Nephron (organoid): ENCODE measurements around the gene CCL4.
"Not testable (repeated sequence)": the region's sequence is repeated elsewhere in the genome, so short reads cannot be mapped to it uniquely, and the experiment has no call there.

ENCODE experiments used
- H3K27ac Mint-ChIP-seq, 3 experiments: 2 replicates each; pipeline ENCODE4 v1.8.0; 2020; ENCODE audit warnings: mixed read lengths in 3 of 3, mild to moderate bottlenecking in 2 of 3, moderate library complexity in 1 of 3
- H3K27me3 Mint-ChIP-seq: 2 replicates; pipeline ENCODE4 v1.8.0; 2021; ENCODE audit warnings: low read depth, mild to moderate bottlenecking, moderate library complexity, mixed read lengths
- H3K36me3 Mint-ChIP-seq: 2 replicates; pipeline ENCODE4 v1.8.0; 2020; ENCODE audit warnings: low read depth, mixed read lengths
- H3K4me1 Mint-ChIP-seq: 2 replicates; pipeline ENCODE4 v1.8.0; 2020; ENCODE audit warnings: mixed read lengths
- H3K4me3 Mint-ChIP-seq, 3 experiments: 2 replicates each; pipeline ENCODE4 v1.8.0; 2020; ENCODE audit warnings: mild to moderate bottlenecking in 3 of 3, mixed read lengths in 3 of 3, moderate library complexity in 2 of 3
- H3K9me3 Mint-ChIP-seq: 2 replicates; pipeline ENCODE4 v1.8.0; 2020; ENCODE audit warnings: mixed read lengths
- CTCF ChIP-seq, 3 experiments: fragments of 200-600 bp; sonication (generic); IDR thresholded peaks; one replicate each; pipeline ENCODE4 v1.5.0; 2021; ENCODE audit warnings: antibody characterized with exemption in 3 of 3; ENCODE audit not compliant: unreplicated experiment in 3 of 3

The CCL4 gene

GRCh38 chr17:36086791-36087190 is 16.8 kb upstream of the CCL4 start:
- Mint-ChIP-seq H3K9me3 (no peaks in the 10 kb centered on the region), H3K36me3 (no peaks in the 10 kb centered on the region), H3K4me1 (no peaks in the 10 kb centered on the region), H3K4me3 (no peak overlapping the region), H3K27me3 (peaks cover 9% of the 10 kb centered on the region), H3K27ac (no peak overlapping the region)
- no peak for TF ChIP-seq CTCF (IDR thresholded peaks at IDR 0.05; ENCODE audit: unreplicated experiment in 3 of 3)

GRCh38 chr17:36087471-36087870 is 16.2 kb upstream of the CCL4 start:
- peaks cover 13% of the 10 kb centered on the region for H3K27me3 Mint-ChIP-seq
- H3K4me1 Mint-ChIP-seq, H3K9me3 Mint-ChIP-seq, H3K36me3 Mint-ChIP-seq, H3K4me3 Mint-ChIP-seq, H3K27ac Mint-ChIP-seq: not testable (repeated sequence)

- H3K4me3 Mint-ChIP-seq, H3K36me3 Mint-ChIP-seq, H3K27ac Mint-ChIP-seq, H3K9me3 Mint-ChIP-seq, H3K4me1 Mint-ChIP-seq: not testable (repeated sequence)
- peaks cover 15% of the 10 kb centered on the region for H3K27me3 Mint-ChIP-seq
These were observed 15.6 kb upstream of the CCL4 start for GRCh38 chr17:36087897-36088572.

GRCh38 chr17:36088670-36089338 is 14.8 kb upstream of the CCL4 start:
- Mint-ChIP-seq H3K27ac (no peak overlapping the region), H3K4me1 (no peaks in the 10 kb centered on the region), H3K9me3 (no peaks in the 10 kb centered on the region), H3K4me3 (no peak overlapping the region), H3K27me3 (peaks cover 15% of the 10 kb centered on the region), H3K36me3 (no peaks in the 10 kb centered on the region)
- TF ChIP-seq CTCF (IDR thresholded peaks at IDR 0.05; ENCODE audit: unreplicated experiment in 3 of 3): no peak

GRCh38 chr17:36089339-36089865 is 14.2 kb upstream of the CCL4 start:
- peaks cover 15% of the 10 kb centered on the region for H3K27me3 Mint-ChIP-seq
- no peaks in the 10 kb centered on the region for H3K36me3 Mint-ChIP-seq
- no peak overlapping the region for H3K4me3 Mint-ChIP-seq
- TF ChIP-seq CTCF (IDR thresholded peaks at IDR 0.05; ENCODE audit: unreplicated experiment in 3 of 3): no peak
- no peaks in the 10 kb centered on the region for H3K4me1 Mint-ChIP-seq
- H3K27ac Mint-ChIP-seq: no peak overlapping the region
- no peaks in the 10 kb centered on the region for H3K9me3 Mint-ChIP-seq

- Mint-ChIP-seq H3K9me3 (no peaks in the 10 kb centered on the region), H3K27ac (no peak within 1 kb of the TSS)
- TF ChIP-seq CTCF (IDR thresholded peaks at IDR 0.05; ENCODE audit: unreplicated experiment in 3 of 3): no peak
These were observed 13.5 kb upstream of the CCL4 start, which contains the start of gene CCL3 for GRCh38 chr17:36089888-36090836. CCL3 (minus strand) TSS chr17:36090143; CDS start chr17:36090058, 85 bp downstream.

More at GRCh38 chr17:36089888-36090836, 13.5 kb upstream of the CCL4 start, which contains the start of gene CCL3:
- H3K4me3 Mint-ChIP-seq: no peak within 1 kb of the TSS
- H3K4me1 Mint-ChIP-seq: no peaks in the 10 kb centered on the region
- H3K27me3 Mint-ChIP-seq: peaks cover 15% of the 10 kb centered on the region
- H3K36me3 Mint-ChIP-seq: no peaks in the 10 kb centered on the region
